COR-L47 (cell line): Measurements from ENCODE around the gene MACROD2.

Experiments
- DNase-seq: peaks from one replicate; lab custom pipeline; 2025; lab: John Stamatoyannopoulos, UW

MACROD2 gene

GRCh38 chr20:16072220-16072619, 2076.9 kb downstream of the MACROD2 start:
- DNase-seq, result no peak

GRCh38 chr20:16078172-16078898, 2083.0 kb downstream of the MACROD2 start:
- DNase-seq, result no peak

GRCh38 chr20:16081421-16081820, 2086.1 kb downstream of the MACROD2 start:
- DNase-seq, result no peak

- DNase-seq, result no peak
These were observed 2086.8 kb downstream of the MACROD2 start for GRCh38 chr20:16082051-16082550.

- DNase-seq, result no peak
These were observed 2088.4 kb downstream of the MACROD2 start for GRCh38 chr20:16083639-16084280.

GRCh38 chr20:16095226-16095625, 2099.9 kb downstream of the MACROD2 start:
- DNase-seq, result no peak

- no peak for DNase-seq
These were observed 2101.5 kb downstream of the MACROD2 start for GRCh38 chr20:16096756-16097326.

GRCh38 chr20:16097788-16098187, 2102.5 kb downstream of the MACROD2 start:
- no peak for DNase-seq

- no peak for DNase-seq
These were observed 2103.7 kb downstream of the MACROD2 start for GRCh38 chr20:16098890-16099639.

GRCh38 chr20:16100111-16100510, 2104.8 kb downstream of the MACROD2 start:
- no peak for DNase-seq

GRCh38 chr20:16100767-16101166, 2105.5 kb downstream of the MACROD2 start:
- no peak for DNase-seq
